ENCODE results near the gene MRPL4.

GRCh38 chr19:10299545-10300458, 47.8 kb downstream of the MRPL4 start:
- TF ChIP-seq CTCF (IDR thresholded peaks at IDR 0.05): no peak
- TF ChIP-seq POLR2AphosphoS5 (IDR thresholded peaks at IDR 0.05): no peak
- no peak for TF ChIP-seq EP300 (IDR thresholded peaks at IDR 0.05)
